Endodermal cell (in vitro differentiated cells): ENCODE measurements around the gene SSH2. TPM values are rescaled to one million over a fixed set of nuclear protein-coding genes. Genes with fewer than 3 reads are reported as not detected.

Experiments used
- DNase-seq: peaks from one replicate; pipeline ENCODE4 v3.0.0-alpha.2; 2017
- H3K27ac ChIP-seq: 2 replicates; pipeline ENCODE4 v1.5.1; 2013; ENCODE audit warnings: mild to moderate bottlenecking, low read depth, low read length, moderate library complexity
- H3K27me3 ChIP-seq: 2 replicates; pipeline ENCODE4 v1.6.1; 2013; ENCODE audit warnings: mild to moderate bottlenecking, low read length, moderate library complexity; ENCODE audit not compliant: insufficient read depth, control insufficient read depth, poor library complexity, severe bottlenecking
- H3K36me3 ChIP-seq: 2 replicates; pipeline ENCODE4 v1.7.0; 2013; ENCODE audit warnings: mild to moderate bottlenecking, low read length, moderate library complexity; ENCODE audit not compliant: control insufficient read depth, insufficient read depth
- H3K4me1 ChIP-seq: one replicate; pipeline ENCODE4 v1.7.0; 2013; ENCODE audit warnings: low read length; ENCODE audit not compliant: control insufficient read depth, insufficient read depth
- H3K4me3 ChIP-seq: 2 replicates; pipeline ENCODE4 v1.5.1; 2013; ENCODE audit warnings: mild to moderate bottlenecking, low read length, moderate library complexity
- H3K9ac ChIP-seq: 2 replicates; pipeline ENCODE4 v1.6.1; 2013; ENCODE audit warnings: mild to moderate bottlenecking, low read length, moderate library complexity; ENCODE audit not compliant: poor library complexity, severe bottlenecking; ENCODE audit errors: extremely low read depth
- H3K9me3 ChIP-seq: 2 replicates; pipeline ENCODE4 v1.6.1; 2013; ENCODE audit warnings: mild to moderate bottlenecking, low read length, moderate library complexity; ENCODE audit not compliant: control insufficient read depth
- H3K27ac Mint-ChIP-seq: 2 replicates; pipeline ENCODE4 v1.8.0; 2020; ENCODE audit warnings: mixed read lengths
- H3K27me3 Mint-ChIP-seq: 2 replicates; pipeline ENCODE4 v1.8.0; 2021; ENCODE audit warnings: mild to moderate bottlenecking, mixed read lengths; ENCODE audit not compliant: insufficient read depth
- H3K36me3 Mint-ChIP-seq: 2 replicates; pipeline ENCODE4 v1.8.0; 2020; ENCODE audit warnings: low read depth, mixed read lengths
- H3K4me1 Mint-ChIP-seq: 2 replicates; pipeline ENCODE4 v1.8.0; 2020; ENCODE audit warnings: mixed read lengths
- H3K4me3 Mint-ChIP-seq: 2 replicates; pipeline ENCODE4 v1.8.0; 2020; ENCODE audit warnings: mild to moderate bottlenecking, moderate library complexity, mixed read lengths
- H3K9me3 Mint-ChIP-seq: 2 replicates; pipeline ENCODE4 v1.8.0; 2020; ENCODE audit warnings: mild to moderate bottlenecking, mixed read lengths
- WGBS, 2 experiments: methylation state at CpG; one replicate each; pipeline versions ENCODE4 v1.1.5 to v1.1.7; 2013; ENCODE audit warnings: missing lambda C conversion rate in 2 of 2, mixed read lengths in 1 of 2; ENCODE audit not compliant: insufficient coverage in 1 of 2, insufficient read length in 1 of 2; 5-methylcytosine and 5-hydroxymethylcytosine counted together
- total RNA-seq, 2 donors: library from RNA; stranded (reverse); fragmentation: NEBNext Ultra II Directional in 1 of 2; extraction: Animal tissue kit (Norgen Biotek cat#: 25700) in 1 of 2; gene quantifications; 2 replicates in 1 of 2; 3 replicates in 1 of 2; pipeline ENCODE4 v1.2.1, GENCODE V29; 2021
- TF ChIP-seq, protein P1 (sequence below): fragments of 200-600 bp; sonication (generic); conservative IDR thresholded peaks from 2 replicates; pipeline ENCODE4 v1.5.0; 2021; ENCODE audit warnings: antibody characterized with exemption, mild to moderate bottlenecking

The SSH2 gene
- total RNA-seq, 2 donors from 2014 or later = 11.3 to 13.5 TPM

DNA sequence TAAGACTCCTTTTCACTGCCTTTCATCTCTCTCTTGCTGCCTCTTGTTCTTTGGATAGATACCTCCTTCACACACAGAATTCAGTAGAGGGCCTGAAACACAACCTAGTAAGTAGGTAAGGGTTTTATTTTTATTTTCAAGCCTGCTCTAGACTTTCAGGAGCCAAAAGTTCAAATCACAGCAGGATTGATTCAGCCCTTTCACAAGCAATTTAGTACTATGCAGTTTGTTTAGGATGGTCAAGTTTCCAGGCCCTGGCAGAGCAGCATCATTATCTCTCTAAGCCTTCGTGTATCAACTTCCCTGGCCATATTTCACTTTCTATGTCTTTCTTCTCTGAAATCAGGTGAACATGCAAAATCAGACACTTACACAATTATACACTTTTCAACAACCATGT, 158.5 kb downstream of the SSH2 start:
- Histone ChIP-seq H3K27ac (peak overlapping the region; percentile 10), H3K36me3 (no peaks in the 10 kb centered on the region), H3K4me1 (no peaks in the 10 kb centered on the region), H3K9ac (no peak overlapping the region), H3K9me3 (no peaks in the 10 kb centered on the region), H3K4me3 (no peak overlapping the region), H3K27me3 (no peaks in the 10 kb centered on the region)
- no peaks in the 10 kb centered on the region for H3K27me3 Mint-ChIP-seq
- no peak for DNase-seq
- 78 to 89% methylated on average over 1 of the region's 1 CpG for WGBS, 2 experiments
- no peak overlapping the region for H3K27ac Mint-ChIP-seq
- no peaks in the 10 kb centered on the region for H3K36me3 Mint-ChIP-seq
- no peaks in the 10 kb centered on the region for H3K9me3 Mint-ChIP-seq
- no peak overlapping the region for H3K4me3 Mint-ChIP-seq
- H3K4me1 Mint-ChIP-seq = peaks cover 2% of the 10 kb centered on the region
- TF ChIP-seq, protein P1, sequence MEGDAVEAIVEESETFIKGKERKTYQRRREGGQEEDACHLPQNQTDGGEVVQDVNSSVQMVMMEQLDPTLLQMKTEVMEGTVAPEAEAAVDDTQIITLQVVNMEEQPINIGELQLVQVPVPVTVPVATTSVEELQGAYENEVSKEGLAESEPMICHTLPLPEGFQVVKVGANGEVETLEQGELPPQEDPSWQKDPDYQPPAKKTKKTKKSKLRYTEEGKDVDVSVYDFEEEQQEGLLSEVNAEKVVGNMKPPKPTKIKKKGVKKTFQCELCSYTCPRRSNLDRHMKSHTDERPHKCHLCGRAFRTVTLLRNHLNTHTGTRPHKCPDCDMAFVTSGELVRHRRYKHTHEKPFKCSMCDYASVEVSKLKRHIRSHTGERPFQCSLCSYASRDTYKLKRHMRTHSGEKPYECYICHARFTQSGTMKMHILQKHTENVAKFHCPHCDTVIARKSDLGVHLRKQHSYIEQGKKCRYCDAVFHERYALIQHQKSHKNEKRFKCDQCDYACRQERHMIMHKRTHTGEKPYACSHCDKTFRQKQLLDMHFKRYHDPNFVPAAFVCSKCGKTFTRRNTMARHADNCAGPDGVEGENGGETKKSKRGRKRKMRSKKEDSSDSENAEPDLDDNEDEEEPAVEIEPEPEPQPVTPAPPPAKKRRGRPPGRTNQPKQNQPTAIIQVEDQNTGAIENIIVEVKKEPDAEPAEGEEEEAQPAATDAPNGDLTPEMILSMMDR = no peak

DNA sequence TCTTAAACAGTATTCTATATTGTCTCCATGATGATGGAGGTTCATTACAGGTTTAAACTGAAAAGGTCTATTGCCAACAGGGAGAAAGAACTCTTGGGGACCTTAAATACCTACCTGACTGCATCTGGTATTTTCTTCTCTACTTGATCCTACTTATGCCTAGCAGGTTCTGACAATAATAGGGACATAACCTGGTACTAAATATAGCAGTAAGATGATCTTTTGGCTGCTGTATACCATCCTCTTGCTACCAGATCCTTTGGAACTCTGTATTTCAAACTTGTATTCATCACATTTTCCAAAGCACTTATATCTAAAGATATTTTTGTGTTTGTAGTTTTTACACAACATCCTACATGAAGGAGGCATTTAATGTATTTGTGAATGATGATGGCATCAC, 160.8 kb downstream of the SSH2 start:
- no peak overlapping the region for H3K4me3 ChIP-seq
- Mint-ChIP-seq H3K27me3 (no peaks in the 10 kb centered on the region), H3K9me3 (no peaks in the 10 kb centered on the region), H3K4me1 (peaks cover 2% of the 10 kb centered on the region), H3K4me3 (no peak overlapping the region), H3K27ac (no peak overlapping the region), H3K36me3 (no peaks in the 10 kb centered on the region)
- TF ChIP-seq, protein P1 = no peak
- DNase-seq = no peak
- H3K27me3 ChIP-seq = no peaks in the 10 kb centered on the region
- H3K9me3 ChIP-seq = no peaks in the 10 kb centered on the region
- no peaks in the 10 kb centered on the region for H3K36me3 ChIP-seq
- H3K27ac ChIP-seq = no peak overlapping the region
- no peaks in the 10 kb centered on the region for H3K4me1 ChIP-seq
- H3K9ac ChIP-seq = no peak overlapping the region

DNA sequence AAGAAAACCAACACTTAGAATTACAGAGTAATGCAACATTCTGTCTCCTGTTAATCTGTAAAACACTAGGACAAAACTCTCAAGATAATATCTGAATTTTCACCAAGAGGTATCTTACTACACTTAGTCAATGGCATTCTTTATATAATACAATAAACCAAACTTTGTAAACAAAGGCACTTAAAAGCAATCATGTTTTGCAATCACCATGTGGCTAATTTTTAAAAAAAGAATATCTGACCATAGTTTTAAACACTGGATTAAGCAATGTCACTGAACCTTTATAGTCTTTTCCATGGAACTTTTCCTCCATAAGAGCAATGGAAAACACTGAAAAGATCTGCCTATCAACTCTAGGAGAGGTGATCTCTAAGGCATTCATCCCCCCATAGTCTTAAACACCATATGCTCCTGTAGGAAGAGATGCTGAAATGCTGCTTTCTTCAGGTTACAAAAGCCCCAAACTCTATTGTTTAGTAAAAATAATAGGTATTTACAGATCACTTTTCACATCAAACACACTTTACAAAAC, 163.2 kb downstream of the SSH2 start:
- no peak overlapping the region for H3K27ac Mint-ChIP-seq
- TF ChIP-seq, protein P1 = no peak
- H3K4me1 Mint-ChIP-seq = peaks cover 2% of the 10 kb centered on the region
- H3K36me3 ChIP-seq = no peaks in the 10 kb centered on the region
- H3K4me3 ChIP-seq = no peak overlapping the region
- peaks cover 4% of the 10 kb centered on the region for H3K27me3 ChIP-seq
- DNase-seq = no peak
- H3K9ac ChIP-seq = no peak overlapping the region
- no peaks in the 10 kb centered on the region for H3K9me3 ChIP-seq
- peaks cover 6% of the 10 kb centered on the region for H3K27me3 Mint-ChIP-seq
- H3K27ac ChIP-seq = no peak overlapping the region
- no peaks in the 10 kb centered on the region for H3K9me3 Mint-ChIP-seq
- no peak overlapping the region for H3K4me3 Mint-ChIP-seq
- no peaks in the 10 kb centered on the region for H3K36me3 Mint-ChIP-seq
- no peaks in the 10 kb centered on the region for H3K4me1 ChIP-seq
